Activated CD4-positive, alpha-beta T cell treated with anti-CD3 and anti-CD28 coated beads, Interleukin-2, amount 50 U/mL, for 24 hours (primary cell): ENCODE data around the gene TLE3.

Experiments
- DNase-seq, 2 donors: peaks; one replicate each; pipeline ENCODE4 v3.0.0-alpha.2; 2020; ENCODE audit warnings: low read depth in 1 of 2, low spot score in 1 of 2

The TLE3 gene

GRCh38 chr15:70063261-70063925, 34.3 kb downstream of the TLE3 start:
- no peak for DNase-seq

- DNase-seq: no peak
These were observed 35.3 kb downstream of the TLE3 start for GRCh38 chr15:70062321-70062956.

GRCh38 chr15:70061696-70062270, 35.9 kb downstream of the TLE3 start:
- no peak for DNase-seq

- no peak for DNase-seq
These were observed 36.8 kb downstream of the TLE3 start for GRCh38 chr15:70060993-70061305.

GRCh38 chr15:70060214-70060992, 37.3 kb downstream of the TLE3 start:
- DNase-seq: no peak

- DNase-seq: no peak
These were observed 38.1 kb downstream of the TLE3 start for GRCh38 chr15:70059476-70060213.

GRCh38 chr15:70058642-70059360, 38.9 kb downstream of the TLE3 start:
- no peak for DNase-seq

- DNase-seq: no peak
These were observed 39.6 kb downstream of the TLE3 start for GRCh38 chr15:70057931-70058641.

- no peak for DNase-seq
These were observed 41.5 kb downstream of the TLE3 start for GRCh38 chr15:70056091-70056680.

- DNase-seq: no peak
These were observed 42.1 kb downstream of the TLE3 start for GRCh38 chr15:70055601-70056051.

- DNase-seq: no peak
These were observed 42.8 kb downstream of the TLE3 start for GRCh38 chr15:70054884-70055387.

- no peak for DNase-seq
These were observed 43.4 kb downstream of the TLE3 start for GRCh38 chr15:70054366-70054765.

GRCh38 chr15:70053716-70054229, 43.9 kb downstream of the TLE3 start:
- DNase-seq: no peak

- no peak for DNase-seq
These were observed 44.6 kb downstream of the TLE3 start for GRCh38 chr15:70053001-70053715.

- DNase-seq: no peak
These were observed 45.6 kb downstream of the TLE3 start for GRCh38 chr15:70051948-70052633.

GRCh38 chr15:70050970-70051369, 46.7 kb downstream of the TLE3 start:
- DNase-seq: no peak

- DNase-seq: no peak
These were observed 47.3 kb downstream of the TLE3 start for GRCh38 chr15:70050441-70050840.
